NCI-H2029 treated with DMSO at 0.1 percent for 48 hours (cell line): ENCODE measurements around the gene KLC3.
"Not testable (repeated sequence)": the region's sequence is repeated elsewhere in the genome, so short reads cannot be mapped to it uniquely, and the experiment has no call there.

Experiments used
- DNase-seq: peaks from one replicate; lab custom pipeline; 2025; lab: John Stamatoyannopoulos, UW

Gene KLC3

DNA sequence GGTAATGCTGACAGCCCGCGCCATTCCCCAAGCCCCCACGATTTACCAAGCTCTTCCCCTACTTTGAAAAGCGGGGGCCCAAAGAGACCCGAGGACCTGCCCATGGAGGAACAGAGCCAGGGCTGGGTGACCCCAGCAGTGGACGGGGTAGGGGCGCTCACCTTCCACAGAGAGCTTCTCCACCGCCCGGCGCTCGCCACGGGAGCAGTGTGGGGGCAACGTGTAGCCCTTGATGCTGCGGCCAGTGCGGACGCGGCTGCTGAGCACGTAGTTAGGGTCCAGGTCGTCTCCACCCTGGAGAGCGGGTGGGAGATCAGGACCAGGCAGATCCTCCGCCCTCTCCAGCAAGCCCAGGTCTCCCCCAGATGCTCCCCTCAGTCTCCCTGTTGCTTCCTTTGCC is 25.2 kb upstream of the KLC3 start:
- DNase-seq, result no peak

DNA sequence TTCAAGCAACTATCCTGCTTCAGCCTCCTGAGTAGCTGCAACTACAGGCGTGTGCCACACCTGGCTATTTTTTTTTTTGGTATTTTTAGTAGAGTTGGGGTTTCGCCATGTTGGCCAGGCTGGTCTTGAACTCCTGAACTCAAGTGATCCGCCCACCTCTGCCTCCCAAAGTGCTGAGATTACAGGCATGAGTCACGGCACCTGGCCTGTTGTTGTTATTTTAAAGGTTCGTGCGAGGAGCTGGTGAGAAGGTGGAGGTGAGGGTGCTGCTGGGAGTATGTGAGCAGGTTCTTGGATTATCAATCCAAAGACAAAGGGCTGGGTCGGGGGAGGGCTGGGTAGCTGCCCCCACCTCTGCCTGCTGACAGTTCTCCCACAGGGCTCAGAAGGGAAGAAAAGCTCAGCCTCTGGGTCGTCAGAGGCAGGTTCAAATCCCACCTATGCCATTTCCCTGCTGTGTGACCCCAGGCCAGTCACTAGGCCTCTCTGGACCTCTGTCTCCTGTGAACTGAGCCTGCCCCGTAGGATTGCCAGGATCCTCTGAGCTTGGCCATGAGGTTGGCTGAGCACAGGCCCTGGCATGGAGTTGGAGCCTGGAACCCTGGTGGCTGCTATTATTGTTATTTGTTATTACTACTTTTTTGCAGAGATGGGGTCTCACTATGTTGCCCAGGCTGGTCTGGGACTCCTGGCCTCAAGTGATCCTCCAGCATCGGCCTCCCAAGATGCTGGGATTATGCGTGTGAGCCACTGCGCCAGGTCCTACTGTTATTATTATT is 19.4 kb upstream of the KLC3 start:
- no peak for DNase-seq

DNA sequence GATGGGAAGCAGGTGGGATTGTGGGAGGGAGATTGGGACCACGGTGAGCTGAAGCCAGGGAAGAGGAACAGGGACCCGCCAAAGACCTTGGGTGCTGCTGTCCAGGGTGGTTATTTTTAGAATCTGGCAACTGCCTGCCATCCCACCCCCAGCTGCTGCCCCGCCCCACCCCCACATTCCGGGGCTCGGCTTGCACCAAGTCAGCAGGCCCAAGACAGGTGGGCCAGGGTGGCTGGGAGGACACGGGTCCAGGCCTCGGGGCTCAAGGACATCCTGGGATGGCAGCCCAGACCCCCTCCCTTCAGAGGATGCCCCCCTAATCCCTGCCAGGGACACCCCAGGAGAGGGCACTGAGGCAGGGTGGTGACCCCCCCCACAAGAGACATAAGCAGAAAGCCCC is 18.7 kb upstream of the KLC3 start:
- DNase-seq, result no peak

DNA sequence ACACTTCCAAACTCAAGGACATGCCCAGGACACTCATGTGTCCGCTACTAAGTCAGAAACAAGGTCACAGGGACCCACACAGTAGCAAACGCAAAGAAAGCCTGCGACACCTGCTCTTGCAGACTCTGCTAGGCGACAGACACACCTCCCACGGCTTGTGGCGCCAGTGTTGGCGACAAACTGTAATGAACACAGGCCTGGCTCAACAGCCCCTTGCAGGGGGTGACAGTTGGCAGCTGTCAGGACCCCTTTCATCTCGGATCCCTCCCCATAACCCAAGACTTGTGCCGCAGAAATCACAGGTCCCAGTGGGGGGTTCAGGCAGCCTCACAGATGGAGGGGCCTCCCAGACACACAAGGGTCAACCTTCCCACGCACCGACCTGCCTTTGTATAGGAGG is 18.2 kb upstream of the KLC3 start:
- no peak for DNase-seq

DNA sequence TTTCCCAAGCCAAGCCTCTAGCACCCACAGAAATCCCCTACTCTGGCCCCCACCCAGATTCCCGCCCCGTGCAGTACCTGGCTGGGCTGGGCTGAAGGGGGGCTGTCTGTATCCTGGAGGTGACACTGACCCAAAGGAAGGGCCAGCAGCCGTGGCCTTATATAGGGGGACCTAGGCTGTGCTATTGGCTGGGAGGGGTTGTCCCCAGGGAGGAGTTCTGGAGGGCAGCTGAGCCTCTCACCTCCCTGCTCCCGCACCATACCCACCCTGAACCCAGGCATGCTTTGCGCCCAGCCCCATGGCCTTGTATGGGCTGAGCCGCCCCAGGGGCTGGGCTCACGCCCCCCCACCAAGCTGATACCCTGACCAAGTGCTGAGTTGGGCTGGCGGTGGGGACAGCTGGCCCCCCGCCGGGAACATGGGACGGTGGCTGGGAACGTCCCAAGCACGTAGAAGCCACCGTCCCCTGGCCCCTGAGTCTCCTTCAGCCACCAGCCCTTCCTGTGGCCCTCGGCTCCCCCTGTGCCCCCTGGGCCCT is 17.7 kb upstream of the KLC3 start, which contains the start of gene CKM:
TSS of gene CKM (minus strand) at position 132 of the 538 bp plus-strand sequence. CDS start 3,162 bp downstream, outside the sequence.
- no peak for DNase-seq

DNA sequence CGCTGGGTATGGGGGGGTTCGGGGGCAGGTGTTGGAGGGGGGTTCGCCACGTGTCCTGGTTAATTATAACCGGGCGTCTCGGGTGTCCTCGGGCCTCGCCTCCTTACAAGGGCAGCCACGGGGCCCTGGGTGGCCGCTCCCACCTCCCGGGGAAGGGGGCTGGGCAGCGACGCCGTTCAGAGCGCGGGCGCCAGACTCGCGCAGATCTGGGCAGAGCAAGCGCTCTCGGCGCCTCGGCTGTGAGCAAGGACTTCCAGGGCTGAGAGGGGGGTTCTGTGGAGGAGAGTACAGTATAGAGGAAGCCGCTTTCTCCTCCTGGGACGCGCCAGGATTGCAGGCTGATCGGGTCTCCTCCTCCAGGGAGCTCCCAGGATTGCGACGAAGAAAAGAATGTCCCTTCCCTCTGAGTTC is 16.9 kb upstream of the KLC3 start:
- DNase-seq, result no peak

DNA sequence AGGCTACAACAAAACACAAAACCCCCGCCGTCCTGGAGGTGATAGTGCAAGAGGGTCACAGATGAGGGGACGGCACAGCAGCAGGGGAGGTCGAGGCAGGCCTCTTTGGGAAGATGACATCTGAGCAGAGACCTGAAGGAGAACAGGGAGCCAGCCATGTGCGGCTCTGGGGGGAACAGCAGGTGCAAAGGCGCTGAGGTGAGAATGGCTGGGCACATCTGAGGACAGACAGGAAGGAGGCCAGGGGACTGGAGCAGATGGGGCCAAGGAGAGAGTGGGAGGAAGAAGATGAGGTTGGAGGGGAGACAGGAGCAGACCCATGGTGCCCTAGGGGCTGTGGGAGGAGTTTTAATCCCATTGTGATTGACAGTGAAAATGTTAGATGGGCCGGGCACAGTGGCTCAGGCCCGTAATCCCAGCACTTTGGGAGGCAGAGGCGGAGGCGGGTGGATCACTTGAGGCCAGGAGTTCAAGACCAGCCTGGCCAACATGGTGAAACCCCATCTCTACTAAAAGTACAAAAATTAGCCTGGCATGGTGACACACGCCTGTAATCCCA is 16.1 kb upstream of the KLC3 start:
- DNase-seq, result no peak

DNA sequence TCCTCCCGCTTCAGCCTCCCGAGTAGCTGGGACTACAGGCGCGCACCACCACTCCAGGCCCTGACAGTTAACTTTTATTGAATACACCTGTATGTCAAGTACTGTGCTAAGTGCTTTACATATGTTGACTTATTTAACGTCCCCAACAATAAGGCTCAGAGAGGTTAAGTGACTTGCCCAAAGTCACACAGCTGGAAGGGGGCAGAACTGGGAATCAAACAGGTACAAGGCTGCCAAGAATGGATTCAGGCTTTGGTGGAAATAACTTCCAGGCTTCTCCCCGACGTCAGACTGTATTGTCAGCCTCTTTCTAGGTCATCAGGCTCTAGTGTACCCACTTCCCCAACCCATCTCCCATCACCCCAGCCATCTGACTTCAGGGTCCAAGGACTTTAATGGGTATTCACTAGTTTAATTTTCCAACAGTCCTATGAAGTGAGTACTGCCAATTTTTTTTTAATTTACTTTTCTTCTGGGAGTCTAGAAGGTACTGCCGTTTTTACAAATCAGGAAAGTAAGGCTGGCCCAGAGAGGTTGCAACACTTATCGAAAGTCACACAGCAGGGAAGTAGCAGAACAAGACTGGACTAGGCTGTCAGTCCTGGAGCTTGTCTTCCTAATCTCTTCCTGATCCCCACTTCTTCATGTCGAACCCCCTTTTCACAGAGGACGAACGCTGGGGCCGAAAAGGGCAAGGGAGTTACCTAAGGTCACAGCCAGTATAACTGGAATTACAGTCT is 13.0 kb upstream of the KLC3 start:
- no peak for DNase-seq

DNA sequence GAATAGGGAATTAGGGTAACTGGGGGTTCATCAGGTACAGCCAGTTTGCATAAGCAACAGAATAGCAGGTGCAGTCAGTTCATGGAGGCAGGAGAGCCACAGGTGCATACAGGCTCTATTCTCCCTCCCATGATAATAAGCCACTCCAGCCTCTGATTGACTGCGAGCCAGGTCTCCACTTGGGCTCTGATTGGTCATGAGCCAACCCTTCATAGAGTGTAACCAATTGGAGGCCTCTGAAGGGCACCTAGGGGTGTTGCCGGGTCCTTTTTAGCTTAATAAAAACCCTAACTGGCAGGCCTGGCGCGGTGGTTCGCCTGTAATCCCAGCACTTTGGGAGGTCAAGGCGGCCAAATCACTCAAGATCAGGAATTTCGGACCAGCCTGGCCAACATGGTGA is 9.1 kb upstream of the KLC3 start:
- DNase-seq, result no peak

DNA sequence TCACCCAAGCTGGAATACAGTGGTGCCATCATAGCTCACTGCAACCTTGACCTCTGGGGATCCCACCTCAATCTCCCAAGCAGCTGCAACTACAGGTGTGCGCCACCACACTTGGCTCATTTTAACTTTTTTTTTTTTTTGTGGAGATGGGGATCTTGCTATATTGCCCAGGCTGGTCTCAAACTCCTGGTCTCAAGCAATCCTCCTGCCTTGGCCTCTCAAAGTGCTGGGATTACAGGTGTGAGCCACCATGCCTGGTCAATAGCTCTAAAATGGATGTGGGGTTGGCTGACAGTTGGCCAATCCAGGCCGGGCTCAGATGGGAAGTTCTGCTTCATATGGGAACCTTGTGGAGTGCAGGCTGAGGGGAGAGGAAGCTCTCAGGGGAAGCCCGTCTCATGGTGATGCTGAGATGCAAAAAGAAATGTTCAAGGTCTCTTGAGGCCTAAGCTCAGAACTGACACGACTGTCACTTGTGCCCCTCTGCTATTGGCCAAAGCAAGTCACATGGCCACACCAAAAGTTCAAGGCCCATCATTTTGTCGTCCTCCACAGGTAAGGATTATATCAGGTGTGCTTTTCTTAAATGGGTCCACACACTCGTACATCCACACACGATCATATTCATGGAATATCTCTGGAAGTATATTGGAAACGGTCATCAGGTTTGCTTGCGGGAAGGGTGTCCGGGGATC is 6.8 kb upstream of the KLC3 start:
- DNase-seq, result no peak

DNA sequence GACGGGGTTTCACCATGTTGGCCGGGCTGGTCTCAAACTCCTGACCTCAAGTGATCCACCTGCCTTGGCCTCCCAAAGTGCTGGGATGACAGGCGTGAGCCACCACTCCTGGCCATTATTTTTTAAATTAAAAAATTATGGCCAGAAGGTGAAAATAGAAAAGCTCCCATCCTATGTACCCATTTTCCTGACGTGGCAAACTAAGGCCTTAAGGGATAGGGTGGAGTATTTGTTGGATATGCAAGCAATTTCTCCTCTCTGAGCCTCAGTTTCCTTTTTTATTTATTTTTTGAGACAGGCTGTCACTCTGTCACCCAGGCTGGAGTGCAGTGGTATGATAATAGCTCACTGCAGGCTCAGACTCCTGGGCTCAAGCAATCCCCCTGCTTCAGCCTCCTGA is 5.7 kb upstream of the KLC3 start:
- DNase-seq, result not testable (repeated sequence)

DNA sequence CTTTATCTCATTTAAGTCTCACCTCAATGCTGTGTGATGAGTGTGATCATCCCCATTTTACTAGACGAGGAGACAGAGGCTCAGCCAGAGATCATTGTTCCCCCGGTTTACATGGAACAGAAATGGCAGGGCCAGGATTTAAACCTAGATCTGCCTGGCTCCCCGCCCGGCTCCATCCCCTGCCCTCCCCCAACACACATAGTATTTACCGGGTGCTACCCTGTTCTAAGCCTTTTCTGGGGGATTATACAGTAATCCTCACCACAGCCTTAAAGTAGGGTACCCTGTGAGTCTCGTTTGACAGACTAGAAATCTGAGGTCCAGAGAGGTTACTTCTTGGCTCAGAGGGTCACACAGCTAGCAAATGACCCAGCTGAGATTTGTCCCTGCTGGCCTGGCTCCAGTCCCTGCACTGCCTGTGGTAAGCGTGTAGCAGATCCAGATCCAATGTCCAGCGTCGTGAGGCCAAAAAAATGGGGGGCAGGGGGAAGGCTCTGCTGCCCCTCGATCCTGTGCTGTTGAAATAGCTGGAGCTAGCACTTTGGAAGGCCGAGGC is 3.8 kb upstream of the KLC3 start:
- no peak for DNase-seq

DNA sequence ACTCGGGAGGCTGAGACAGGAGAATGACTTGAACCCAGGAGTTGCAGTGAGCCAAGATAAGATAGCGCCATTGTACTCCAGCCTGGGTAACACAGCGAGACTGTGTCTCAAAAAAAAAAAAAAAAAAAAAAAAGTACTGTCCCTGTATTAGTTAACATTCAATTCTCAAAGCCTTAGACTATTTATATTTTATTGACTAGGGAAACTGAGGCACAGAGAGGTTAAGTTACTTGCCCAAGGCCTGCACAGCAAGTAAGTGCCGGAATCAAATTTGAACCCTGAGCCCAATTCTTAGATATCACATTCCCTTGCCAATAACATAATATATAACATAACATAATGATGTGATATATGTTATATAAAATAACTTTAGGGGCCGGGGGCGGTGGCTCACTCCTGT is 921 bp upstream of the KLC3 start:
- DNase-seq, result no peak

DNA sequence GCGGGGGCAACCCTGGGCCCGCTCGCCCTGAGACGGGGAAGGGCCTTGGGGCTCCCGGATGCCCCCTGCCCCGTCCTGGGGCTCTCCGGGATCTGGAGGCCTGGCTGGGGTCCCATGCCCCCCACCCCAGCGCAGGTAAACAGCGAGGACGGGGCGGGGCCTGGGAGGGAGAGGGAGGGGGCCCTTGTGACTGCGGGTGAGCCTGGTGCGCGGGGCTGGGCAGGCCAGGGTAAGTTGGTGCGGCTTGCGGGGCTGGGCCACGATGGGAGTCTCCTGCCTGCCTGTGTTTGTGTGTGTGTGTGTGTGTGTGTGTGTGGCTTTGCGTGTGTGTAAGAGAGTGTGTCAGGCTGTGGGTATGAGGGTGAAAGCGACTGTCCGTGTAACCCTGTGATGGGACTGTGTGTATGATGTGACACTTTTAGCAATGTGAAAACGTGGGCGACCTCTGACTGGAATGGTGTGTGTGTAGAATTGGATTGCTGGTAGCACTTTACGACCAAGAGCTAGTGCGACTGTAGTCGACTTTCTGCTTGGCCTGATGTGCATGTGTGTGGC is 426 bp downstream of the KLC3 start:
- no peak for DNase-seq

DNA sequence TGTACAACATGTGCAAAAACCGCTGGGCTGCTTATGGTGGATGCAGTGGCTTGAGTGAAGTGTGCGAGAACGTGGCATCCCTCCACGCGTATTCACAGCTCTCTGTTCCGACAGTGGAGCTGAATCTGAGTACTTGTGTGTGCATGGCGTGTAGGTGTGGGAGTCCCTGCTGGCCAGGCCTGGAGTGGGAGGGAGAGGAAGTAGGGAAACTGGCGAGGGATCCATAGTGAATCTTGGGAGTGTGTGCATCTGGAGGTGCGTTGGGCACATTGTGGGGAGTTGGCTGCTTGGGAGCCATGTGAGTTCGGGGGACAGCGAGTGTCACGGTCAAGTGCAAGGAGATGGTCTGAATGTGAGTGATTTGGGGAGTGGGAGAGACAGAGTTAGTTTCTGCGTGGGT is 2.4 kb downstream of the KLC3 start:
- no peak for DNase-seq

DNA sequence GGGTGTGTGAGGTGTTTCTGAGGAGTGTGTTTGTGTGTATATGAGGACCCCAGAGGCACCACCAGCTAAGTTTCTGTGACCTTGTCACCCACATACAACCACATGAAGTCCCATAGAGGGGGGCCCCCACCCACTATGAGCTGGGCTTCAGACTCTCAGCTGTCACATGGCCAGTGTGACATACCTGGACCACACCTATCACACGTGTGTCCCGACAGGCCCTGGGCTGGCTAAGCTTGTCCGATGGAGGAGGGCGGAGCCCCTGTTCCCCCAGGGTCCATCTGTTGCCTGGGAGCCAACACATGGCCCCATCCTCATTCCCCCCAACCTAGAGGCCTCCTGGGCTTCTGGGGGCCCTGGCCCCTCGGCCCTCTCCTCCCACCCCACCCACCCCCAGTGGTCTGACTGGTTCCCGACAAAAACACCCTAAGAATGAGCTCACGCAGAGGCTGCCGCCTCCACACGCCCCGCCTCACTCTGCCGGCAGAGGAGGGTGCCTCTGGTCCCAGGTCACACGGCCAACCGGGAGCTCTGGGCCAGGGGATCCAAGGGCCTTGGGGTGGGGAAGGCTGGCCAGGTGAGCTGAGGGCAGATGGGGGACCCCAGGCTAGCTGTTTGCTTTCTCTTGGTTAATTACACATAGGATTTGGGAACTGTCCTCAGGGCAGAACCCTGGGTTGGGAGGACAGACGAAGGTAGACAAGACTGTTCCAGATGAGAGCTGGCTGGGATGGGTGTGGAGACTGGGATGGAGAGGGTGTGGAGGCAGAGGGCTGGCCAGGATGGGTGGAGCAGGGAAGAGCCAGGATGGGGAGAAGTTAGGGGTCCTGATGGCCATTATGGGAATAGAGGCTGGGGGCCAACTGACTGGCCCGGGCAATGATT is 4.3 kb downstream of the KLC3 start:
- no peak for DNase-seq

DNA sequence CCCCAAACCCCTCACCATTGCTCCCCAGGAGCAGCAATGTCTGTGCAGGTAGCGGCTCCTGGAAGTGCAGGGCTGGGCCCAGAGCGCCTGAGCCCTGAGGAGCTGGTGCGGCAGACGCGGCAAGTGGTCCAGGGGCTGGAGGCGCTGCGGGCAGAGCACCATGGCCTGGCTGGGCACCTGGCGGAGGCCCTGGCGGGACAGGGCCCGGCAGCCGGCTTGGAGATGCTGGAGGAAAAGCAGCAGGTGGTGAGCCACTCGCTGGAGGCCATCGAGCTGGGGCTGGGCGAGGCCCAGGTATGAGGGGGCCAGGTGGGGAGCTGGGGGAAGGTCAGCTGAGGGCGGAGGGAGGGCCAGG is 4.9 kb downstream of the KLC3 start:
- no peak for DNase-seq

DNA sequence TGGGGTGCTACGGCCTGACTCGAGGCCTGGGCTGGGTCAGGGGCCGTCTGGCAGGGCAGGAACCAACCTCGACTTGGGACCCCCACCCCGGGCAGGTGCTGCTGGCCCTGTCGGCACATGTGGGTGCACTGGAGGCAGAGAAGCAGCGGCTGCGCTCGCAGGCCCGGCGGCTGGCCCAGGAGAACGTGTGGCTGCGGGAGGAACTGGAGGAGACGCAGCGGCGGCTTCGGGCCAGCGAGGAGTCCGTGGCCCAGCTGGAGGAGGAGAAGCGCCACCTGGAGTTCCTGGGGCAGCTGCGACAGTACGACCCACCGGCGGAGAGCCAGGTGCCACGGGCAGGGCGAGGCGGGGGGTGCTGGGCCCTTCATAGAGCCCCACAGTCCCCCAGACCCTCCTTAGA is 5.9 kb downstream of the KLC3 start:
- no peak for DNase-seq

DNA sequence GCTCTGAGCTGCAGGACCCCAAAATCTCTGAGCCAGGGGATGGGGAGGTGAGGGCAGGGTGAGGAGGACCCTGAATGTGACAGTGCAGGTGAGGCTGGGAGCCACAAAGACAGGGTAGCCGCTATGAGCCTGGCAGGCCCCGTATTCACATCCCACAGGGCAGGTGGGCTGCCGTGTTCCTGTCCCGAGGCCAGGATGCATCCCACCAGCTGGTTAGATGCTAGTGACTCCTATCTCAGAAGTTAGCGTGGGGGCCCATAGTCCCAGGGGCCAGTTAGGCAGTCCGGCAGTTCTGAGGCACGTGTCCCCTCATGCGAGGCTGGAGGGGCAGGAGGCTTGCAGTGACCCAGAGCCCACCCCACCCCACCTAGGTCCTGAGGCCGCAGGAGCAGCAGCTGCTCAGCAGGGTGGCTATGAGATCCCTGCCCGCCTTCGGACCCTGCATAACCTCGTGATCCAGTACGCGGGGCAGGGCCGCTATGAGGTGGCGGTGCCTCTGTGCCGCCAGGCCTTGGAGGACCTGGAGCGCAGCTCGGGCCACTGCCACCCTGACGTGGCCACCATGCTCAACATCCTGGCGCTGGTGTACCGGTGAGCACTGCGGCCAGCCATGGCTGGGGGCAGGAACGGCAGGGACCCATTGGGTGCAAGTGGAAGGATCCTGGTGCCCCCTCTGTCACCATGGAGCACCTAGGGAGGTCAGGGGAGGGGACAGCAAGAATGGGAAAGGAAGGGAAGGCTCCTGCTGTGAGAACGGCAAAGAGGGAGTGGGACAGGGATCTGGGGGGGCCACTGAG is 7.2 kb downstream of the KLC3 start:
- no peak for DNase-seq
